K562 (cell line): ENCODE data around the gene SCLY. TPM values are rescaled to one million over a fixed set of nuclear protein-coding genes. Genes with fewer than 3 reads are reported as not detected.

Source experiments
- ATF6 ChIP-seq: sonication (generic); formaldehyde crosslinking; IDR thresholded peaks from 2 replicates; pipeline ENCODE4 v1.4.0; 2020; ENCODE audit warnings: mild to moderate bottlenecking, missing genetic modification reagents
- BCOR ChIP-seq: fragments of 450-650 bp; IDR thresholded peaks from 2 replicates; pipeline ENCODE4 v1.6.1; 2016
- CCNT2 ChIP-seq: IDR thresholded peaks from 2 replicates; pipeline ENCODE4 v1.6.1; 2011; ENCODE audit warnings: borderline replicate concordance, low read depth, mild to moderate bottlenecking, moderate library complexity, mixed read lengths, low read length; ENCODE audit not compliant: insufficient read length; ENCODE audit errors: extremely low read depth
- CHD4 ChIP-seq: fragments of 200-600 bp; sonication (generic); IDR thresholded peaks from 3 replicates; pipeline ENCODE4 v1.6.1; 2012; ENCODE audit warnings: low read depth, mild to moderate bottlenecking, mixed read lengths, low read length, inconsistent platforms; ENCODE audit not compliant: insufficient read depth, insufficient replicate concordance, poor library complexity, severe bottlenecking
- CTBP1 ChIP-seq: fragments of 450-650 bp; IDR thresholded peaks from 2 replicates; pipeline ENCODE4 v1.6.1; 2016; ENCODE audit warnings: borderline replicate concordance
- DNMT1 ChIP-seq: fragments of 450-650 bp; IDR thresholded peaks from 2 replicates; pipeline ENCODE4 v1.6.1; 2016; ENCODE audit warnings: antibody characterized with exemption, mild to moderate bottlenecking
- E2F5 ChIP-seq: sonication (generic); formaldehyde crosslinking; IDR thresholded peaks from 2 replicates; pipeline ENCODE4 v1.8.0; 2022; ENCODE audit warnings: mild to moderate bottlenecking, missing genetic modification reagents
- FOXP4 ChIP-seq: sonication (generic); formaldehyde crosslinking; IDR thresholded peaks from 2 replicates; pipeline ENCODE4 v1.8.0; 2022; ENCODE audit warnings: mild to moderate bottlenecking, missing genetic modification reagents, borderline replicate concordance
- FUS ChIP-seq: fragments of 200-400 bp; formaldehyde crosslinking; optimal IDR thresholded peaks from 2 replicates; pipeline ENCODE3; 2017; ENCODE audit warnings: low read depth, low read length
- PHF21A ChIP-seq: fragments of 450-650 bp; IDR thresholded peaks from 2 replicates; pipeline ENCODE4 v1.6.1; 2017; ENCODE audit warnings: low read depth, borderline replicate concordance
- SMARCE1 ChIP-seq: fragments of 450-650 bp; IDR thresholded peaks from 2 replicates; pipeline ENCODE4 v1.7.1; 2016; ENCODE audit warnings: mild to moderate bottlenecking
- SP1 ChIP-seq: sonication (generic); formaldehyde crosslinking; IDR thresholded peaks from 2 replicates; pipeline ENCODE4 v1.8.1; 2022; ENCODE audit warnings: mild to moderate bottlenecking, missing genetic modification reagents
- SRSF3 ChIP-seq: fragments of 200-400 bp; formaldehyde crosslinking; IDR thresholded peaks from 2 replicates; pipeline ENCODE4 v1.6.1; 2016; ENCODE audit warnings: mild to moderate bottlenecking, low read length, moderate library complexity; ENCODE audit not compliant: insufficient read depth
- TOE1 ChIP-seq, 2 experiments: fragments of 450-650 bp in 1 of 2; sonication (generic) in 1 of 2; formaldehyde crosslinking in 1 of 2; IDR thresholded peaks; 2 replicates each; pipeline versions ENCODE4 v1.7.1 to v1.8.0; 2016 to 2022; ENCODE audit warnings: borderline replicate concordance in 2 of 2, mild to moderate bottlenecking in 2 of 2, antibody characterized with exemption in 1 of 2, inconsistent platforms in 1 of 2, low read depth in 1 of 2, missing genetic modification reagents in 1 of 2, moderate library complexity in 1 of 2
- USF1 ChIP-seq: sonication (generic); formaldehyde crosslinking; IDR thresholded peaks from 2 replicates; pipeline ENCODE4 v1.9.0; 2022; ENCODE audit warnings: mild to moderate bottlenecking, missing genetic modification reagents
- ZEB2 ChIP-seq: fragments of 450-650 bp; IDR thresholded peaks from 2 replicates; pipeline ENCODE4 v1.6.1; 2016
- ZFPM2 ChIP-seq: fragments of 250-450 bp; sonication (Bioruptor Pico); IDR thresholded peaks from 2 replicates; pipeline ENCODE4 v1.5.1; 2022; ENCODE audit warnings: mild to moderate bottlenecking
- ZNF217 ChIP-seq: sonication (generic); formaldehyde crosslinking; IDR thresholded peaks from 2 replicates; pipeline ENCODE4 v1.8.0; 2022; ENCODE audit warnings: mild to moderate bottlenecking, missing genetic modification reagents
- ZNF239 ChIP-seq: fragments of 250-450 bp; sonication (Bioruptor Pico); IDR thresholded peaks from 2 replicates; pipeline ENCODE4 v1.4.0; 2020; ENCODE audit warnings: mild to moderate bottlenecking
- ZNF253 ChIP-seq: fragments of 250-450 bp; sonication (Bioruptor Pico); conservative IDR thresholded peaks from 2 replicates; pipeline ENCODE4 v1.6.1; 2021; ENCODE audit warnings: mild to moderate bottlenecking
- ZNF699 ChIP-seq: fragments of 250-450 bp; sonication (Bioruptor Pico); IDR thresholded peaks from 2 replicates; pipeline ENCODE4 v1.8.0; 2021; ENCODE audit warnings: mild to moderate bottlenecking, moderate library complexity; ENCODE audit not compliant: insufficient replicate concordance
- ZSCAN32 ChIP-seq: fragments of 450-650 bp; formaldehyde crosslinking; IDR thresholded peaks from 2 replicates; pipeline ENCODE4 v1.4.0; 2020; ENCODE audit warnings: mild to moderate bottlenecking, moderate library complexity
- polyA plus RNA-seq, 8 experiments: library from polyadenylated mRNA; depleted of rRNA in 4 of 8; stranded (reverse) in 5 of 8; unstranded in 3 of 8; fragments of >200 nt; fragmentation: Nextera tagmentation in 2 of 8; fragmentation: Illumina TruSeq in 1 of 8; extraction: Ambion mirVana in 2 of 8; extraction: Trizol in 1 of 8; gene quantifications; 2 replicates each; pipeline versions ENCODE4 v1.2.1 to v1.2.3, GENCODE V29; 2011 to 2014; ENCODE audit warnings: inconsistent platforms in 1 of 8, missing spikeins in 1 of 8
- total RNA-seq, 7 experiments: library from RNA; depleted of rRNA in 6 of 7; stranded (reverse); fragments of >200 nt in 6 of 7; fragmentation: Illumina TruSeq in 2 of 7; extraction: Trizol in 2 of 7; gene quantifications; 2 replicates each; pipeline versions ENCODE4 v1.2.1 to v1.2.3, GENCODE V29; 2011 to 2021; ENCODE audit warnings: low replicate concordance in 1 of 7

Gene SCLY
- total and polyA plus RNA-seq, 9 of the 15 experiments (the other 6 are each of a cell fraction or from before 2014, with no cell fraction given) = 2.6 to 32.2 (median 21.1) TPM

- no peak for TF ChIP-seq CCNT2
- no peak for TF ChIP-seq ZNF217 (CRISPR knock-in tag)
- no peak for TF ChIP-seq ZFPM2 (CRISPR knock-in tag)
- TF ChIP-seq ZNF699 (CRISPR knock-in tag) = no peak
- TF ChIP-seq BCOR = no peak
- no peak for TF ChIP-seq DNMT1
- no peak for TF ChIP-seq SP1
- 0 out of 2 replicates have a peak, but pooled peaks have one; percentile 36 for TF ChIP-seq SMARCE1
- no peak for TF ChIP-seq ZSCAN32 (CRISPR knock-in tag)
- TF ChIP-seq ZNF253 (CRISPR knock-in tag) = no peak
- no peak for TF ChIP-seq PHF21A
- no peak for TF ChIP-seq USF1 (CRISPR knock-in tag)
- TF ChIP-seq TOE1 (IDR thresholded peaks at IDR 0.05; ENCODE audit: borderline replicate concordance) = no peak
- no peak for TF ChIP-seq TOE1 (CRISPR knock-in tag; IDR thresholded peaks at IDR 0.05; ENCODE audit: borderline replicate concordance, low read depth)
- no peak for TF ChIP-seq ATF6 (CRISPR knock-in tag)
- no peak for TF ChIP-seq SRSF3
- TF ChIP-seq CTBP1 = no peak
- TF ChIP-seq ZNF239 = no peak
- TF ChIP-seq E2F5 (CRISPR knock-in tag) = no peak
- TF ChIP-seq FUS = no peak
- no peak for TF ChIP-seq CHD4
- no peak for TF ChIP-seq FOXP4 (CRISPR knock-in tag)
- TF ChIP-seq ZEB2 = 0 out of 2 replicates have a peak, but pooled peaks have one; percentile 21
These were observed 682 bp upstream of the SCLY start (continued) for GRCh38 chr2:238060096-238060541.
